HG02759 (cell line): ENCODE results near the gene CPEB3.

Experiments
- ATAC-seq: cut with Tn5 transposase; IDR thresholded peaks from one replicate; pipeline ENCODE4 v1.9.1; 2021; ENCODE audit warnings: mild to moderate bottlenecking, moderate library complexity; ENCODE audit not compliant: unreplicated experiment

CPEB3 gene

GRCh38 chr10:92268748-92269147 lies 22.1 kb downstream of the CPEB3 start:
- ATAC-seq: no peak

GRCh38 chr10:92267343-92267742 lies 23.5 kb downstream of the CPEB3 start:
- ATAC-seq: no peak

GRCh38 chr10:92265687-92266258 lies 25.1 kb downstream of the CPEB3 start:
- no peak for ATAC-seq

GRCh38 chr10:92264249-92264648 lies 26.6 kb downstream of the CPEB3 start:
- no peak for ATAC-seq

- ATAC-seq: no peak
Observed at GRCh38 chr10:92263396-92263795, 27.5 kb downstream of the CPEB3 start.

- no peak for ATAC-seq
Observed at GRCh38 chr10:92248566-92248965, 42.3 kb downstream of the CPEB3 start.

GRCh38 chr10:92244796-92245195 lies 46.1 kb downstream of the CPEB3 start:
- peak; percentile 44 for ATAC-seq

GRCh38 chr10:92242910-92243671 lies 47.8 kb downstream of the CPEB3 start:
- peak; percentile 39 for ATAC-seq

GRCh38 chr10:92242380-92242779 lies 48.5 kb downstream of the CPEB3 start:
- ATAC-seq: no peak

- ATAC-seq: no peak
Observed at GRCh38 chr10:92241501-92241900, 49.4 kb downstream of the CPEB3 start.

GRCh38 chr10:92241158-92241500 lies 49.7 kb downstream of the CPEB3 start:
- no peak for ATAC-seq

GRCh38 chr10:92240289-92241157 lies 50.4 kb downstream of the CPEB3 start:
- peak; percentile 70 for ATAC-seq

GRCh38 chr10:92239600-92240288 lies 51.1 kb downstream of the CPEB3 start:
- peak; percentile 43 for ATAC-seq

GRCh38 chr10:92239151-92239599 lies 51.7 kb downstream of the CPEB3 start:
- ATAC-seq: no peak

- no peak for ATAC-seq
Observed at GRCh38 chr10:92238586-92239098, 52.2 kb downstream of the CPEB3 start.

- no peak for ATAC-seq
Observed at GRCh38 chr10:92238054-92238585, 52.8 kb downstream of the CPEB3 start.

GRCh38 chr10:92231196-92231595 lies 59.7 kb downstream of the CPEB3 start:
- no peak for ATAC-seq

- ATAC-seq: no peak
Observed at GRCh38 chr10:92222603-92223262, 68.1 kb downstream of the CPEB3 start.

- ATAC-seq: no peak
Observed at GRCh38 chr10:92219559-92219958, 71.3 kb downstream of the CPEB3 start.

- ATAC-seq: no peak
Observed at GRCh38 chr10:92218569-92218968, 72.3 kb downstream of the CPEB3 start.
